ENCODE results near the gene BAHCC1. TPM values are rescaled to one million over a fixed set of nuclear protein-coding genes. Genes with fewer than 3 reads are reported as not detected.
A peak's percentile ranks its signal among the peaks of the same experiment; 100 is the strongest.

BAHCC1 gene
- total RNA-seq, 3 donors from 2014 or later = 7.4 to 17.0 (median 11.7) TPM

DNA sequence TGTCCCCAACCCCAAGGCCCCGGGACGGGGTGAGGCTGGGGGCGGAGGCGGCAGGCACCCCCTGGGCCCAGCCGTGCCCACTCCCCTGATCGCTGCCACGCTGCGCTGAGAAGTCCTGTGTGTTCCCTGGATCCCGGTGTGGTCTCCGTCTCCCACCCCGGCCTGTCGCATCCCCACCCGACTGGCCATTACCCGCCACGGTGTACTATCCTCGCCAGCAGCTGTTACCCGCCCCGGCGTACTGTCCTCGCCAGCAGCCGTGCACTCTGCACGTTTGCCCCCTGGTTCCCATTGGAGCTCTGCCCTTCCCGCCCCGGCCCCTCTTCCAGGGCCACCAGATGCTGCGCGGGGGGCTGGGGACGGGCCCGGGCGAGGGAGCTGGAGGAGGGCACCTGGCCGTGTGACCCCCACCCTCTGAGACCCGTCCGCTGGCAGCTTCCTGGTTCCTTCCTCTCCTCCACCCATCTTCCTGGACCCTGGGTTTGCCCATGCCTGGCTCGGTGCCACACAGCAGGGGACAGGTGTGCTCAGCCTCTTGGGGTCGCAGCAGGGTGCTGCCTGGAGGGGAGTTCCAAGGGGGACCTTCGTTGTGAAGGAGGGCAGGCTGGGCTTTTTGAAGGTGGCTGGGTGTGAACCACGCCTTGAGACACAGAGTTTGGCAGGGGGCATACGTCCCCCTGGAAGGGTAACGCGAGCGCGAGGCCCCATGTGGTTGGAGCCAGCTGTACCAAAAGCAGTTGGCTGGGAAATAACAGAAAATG, 19.7 kb downstream of the BAHCC1 start:
- Histone ChIP-seq H3K4me3 (no peak overlapping the region), H3K27me3 (no peaks in the 10 kb centered on the region), H3K36me3 (no peaks in the 10 kb centered on the region), H3K27ac (peak overlapping the region in 1 of 2 donors; percentile 1), H3K4me1 (peaks cover 7 to 11% of the 10 kb centered on the region in 2 donors), H3K9me3 (no peaks in the 10 kb centered on the region)
- intact Hi-C loops (cut with DNase I; ENCODE audit: low total_unique reads) = no loop called here
- no peak for TF ChIP-seq CTCF (IDR thresholded peaks at IDR 0.05)
- TF ChIP-seq POLR2AphosphoS5 (IDR thresholded peaks at IDR 0.05) = no peak
- no peak for TF ChIP-seq POLR2A (IDR thresholded peaks at IDR 0.05)
- no peak for DNase-seq (ENCODE audit: low spot score in 2 of 2)

DNA sequence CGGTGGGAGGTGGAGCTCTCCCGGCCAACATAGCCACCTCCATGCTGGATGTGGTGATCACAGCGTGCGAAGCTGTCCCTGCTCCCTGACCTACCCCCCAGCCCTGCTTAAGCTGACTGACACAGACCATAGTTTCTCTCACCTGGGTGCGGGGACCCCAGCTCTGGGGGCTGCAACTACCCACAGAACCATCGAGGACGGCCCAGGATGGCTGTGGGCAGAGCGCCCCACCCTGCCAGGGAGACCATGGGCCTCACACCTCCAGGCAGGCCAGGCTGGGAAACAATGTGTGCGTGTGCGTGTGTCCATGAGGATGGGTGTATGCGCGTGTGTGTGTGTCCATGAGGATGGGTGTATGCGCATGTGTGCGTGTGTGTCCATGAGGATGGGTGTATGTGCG, 20.4 kb downstream of the BAHCC1 start:
- Histone ChIP-seq H3K9me3 (no peaks in the 10 kb centered on the region), H3K27ac (peak overlapping the region in 1 of 2 donors; percentile 1), H3K36me3 (no peaks in the 10 kb centered on the region), H3K4me1 (peaks cover 15 to 19% of the 10 kb centered on the region in 2 donors), H3K27me3 (no peaks in the 10 kb centered on the region), H3K4me3 (no peak overlapping the region)
- TF ChIP-seq CTCF (IDR thresholded peaks at IDR 0.05) (no peak), POLR2AphosphoS5 (IDR thresholded peaks at IDR 0.05) (no peak), POLR2A (IDR thresholded peaks at IDR 0.05) (no peak)
- no peak for DNase-seq (ENCODE audit: low spot score in 2 of 2)
- intact Hi-C loops (cut with DNase I; ENCODE audit: low total_unique reads) = no loop called here

- Histone ChIP-seq H3K4me3 (no peak overlapping the region), H3K27me3 (no peaks in the 10 kb centered on the region), H3K27ac (peak overlapping the region in 1 of 2 donors; percentile 98), H3K4me1 (peaks cover 24 to 27% of the 10 kb centered on the region in 2 donors), H3K9me3 (no peaks in the 10 kb centered on the region), H3K36me3 (no peaks in the 10 kb centered on the region)
- intact Hi-C loops (cut with DNase I; ENCODE audit: low total_unique reads) = no loop called here
- TF ChIP-seq POLR2A (IDR thresholded peaks at IDR 0.05) (no peak), CTCF (IDR thresholded peaks at IDR 0.05) (no peak), POLR2AphosphoS5 (IDR thresholded peaks at IDR 0.05) (no peak)
- DNase-seq (ENCODE audit: low spot score in 2 of 2) = no peak
These were observed 21.4 kb downstream of the BAHCC1 start for GRCh38 chr17:81416612-81417011.

DNA sequence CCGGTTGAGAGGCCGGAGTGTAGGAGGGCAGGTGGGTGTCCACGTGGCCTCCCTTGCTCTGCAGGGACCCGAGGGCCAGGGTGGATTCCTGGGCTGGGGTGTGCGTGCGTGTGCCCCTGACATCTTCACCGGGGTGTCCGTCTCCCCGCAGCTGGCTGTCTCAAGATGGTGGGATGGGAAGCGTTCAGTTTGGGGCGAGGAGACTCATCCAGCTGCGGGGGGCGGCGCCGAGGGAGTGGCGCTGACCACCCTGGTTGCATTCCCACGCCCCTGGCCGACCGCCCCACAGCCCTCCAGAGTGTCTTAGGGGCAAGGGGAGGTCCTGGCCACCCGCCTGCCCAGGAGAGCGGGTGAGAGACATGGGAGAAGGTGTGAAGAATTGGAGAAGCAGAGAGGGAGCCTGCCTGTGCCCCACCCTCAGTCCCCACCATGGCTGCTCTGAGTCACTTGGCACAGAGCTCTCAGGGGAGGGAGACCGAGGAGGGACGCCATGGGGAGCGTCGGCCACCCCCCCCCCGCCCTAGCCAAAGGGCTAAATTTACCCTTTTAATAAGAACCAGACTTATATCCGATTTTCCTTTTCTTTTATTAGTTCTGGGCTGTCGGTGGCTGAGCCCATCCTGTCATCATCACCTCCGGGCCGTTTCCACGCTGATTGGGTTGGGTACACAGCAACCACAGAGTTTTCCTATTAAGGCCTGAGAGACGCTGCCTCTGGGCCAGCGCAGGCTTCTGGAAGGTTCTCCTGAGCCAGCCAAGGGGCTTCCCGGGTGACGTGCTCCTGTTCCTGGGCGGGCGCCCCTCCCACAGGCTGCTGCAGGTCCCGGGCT, 22.0 kb downstream of the BAHCC1 start:
- no peak for TF ChIP-seq POLR2A (IDR thresholded peaks at IDR 0.05)
- TF ChIP-seq POLR2AphosphoS5 (IDR thresholded peaks at IDR 0.05) = peak in 1 of 3 donors; percentile 49
- Histone ChIP-seq H3K36me3 (no peaks in the 10 kb centered on the region), H3K4me1 (peaks cover 29 to 32% of the 10 kb centered on the region in 2 donors), H3K27ac (peak overlapping the region; percentile 40 to 98), H3K9me3 (no peaks in the 10 kb centered on the region), H3K27me3 (no peaks in the 10 kb centered on the region), H3K4me3 (no peak overlapping the region)
- no peak for DNase-seq (ENCODE audit: low spot score in 2 of 2)
- intact Hi-C loops (cut with DNase I; ENCODE audit: low total_unique reads) = no loop called here

DNA sequence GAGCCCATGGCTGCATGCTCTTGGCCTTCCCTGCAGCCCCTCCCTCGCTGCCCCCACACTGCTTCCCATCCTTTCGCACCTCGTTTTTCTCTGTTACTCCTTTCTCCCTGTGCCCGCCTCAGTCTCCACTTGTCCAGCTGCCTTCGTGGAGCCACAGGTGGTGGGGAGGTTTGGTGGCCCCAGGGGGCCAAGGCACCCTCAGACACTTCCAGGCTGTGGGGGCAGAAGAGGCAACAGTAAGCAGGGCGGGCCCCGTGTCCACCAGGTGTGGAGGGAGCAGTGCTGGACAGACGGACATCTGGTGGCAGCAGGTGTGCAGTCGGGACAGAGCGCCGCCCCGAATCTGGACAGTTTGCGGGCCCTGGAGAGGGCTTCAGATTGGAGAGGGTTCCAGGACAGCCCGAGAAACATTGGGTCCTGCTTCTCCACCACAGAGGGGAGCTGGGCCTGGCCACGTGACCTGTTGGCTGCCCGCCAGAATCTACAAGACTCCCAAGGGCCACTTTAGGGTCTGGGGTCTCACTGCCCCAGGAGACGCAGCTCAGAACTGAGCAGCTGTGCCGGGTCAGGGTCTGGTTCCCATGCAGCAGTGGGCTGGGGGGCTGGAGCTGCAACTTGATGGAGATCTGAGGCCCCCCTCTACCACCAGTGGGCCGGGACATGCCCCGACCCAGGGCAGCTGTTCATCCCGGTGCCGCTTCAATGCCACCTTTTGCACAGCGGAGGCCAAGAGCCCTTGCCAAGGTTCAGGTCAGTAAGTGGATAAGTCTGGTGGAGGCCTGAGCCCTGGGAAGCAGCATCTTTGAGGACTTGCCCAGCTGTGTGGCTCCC, 22.8 kb downstream of the BAHCC1 start:
- Histone ChIP-seq H3K36me3 (no peaks in the 10 kb centered on the region), H3K4me3 (no peak overlapping the region), H3K4me1 (peaks cover 31 to 34% of the 10 kb centered on the region in 2 donors), H3K27me3 (no peaks in the 10 kb centered on the region), H3K27ac (peak overlapping the region; percentile 40 to 98), H3K9me3 (no peaks in the 10 kb centered on the region)
- no peak for DNase-seq (ENCODE audit: low spot score in 2 of 2)
- TF ChIP-seq CTCF (IDR thresholded peaks at IDR 0.05) (no peak), POLR2A (IDR thresholded peaks at IDR 0.05) (no peak), POLR2AphosphoS5 (IDR thresholded peaks at IDR 0.05) (no peak)
- intact Hi-C loops (cut with DNase I; ENCODE audit: low total_unique reads) = no loop called here
